Breast epithelium (tissue), 4 donors: ENCODE measurements around the gene NCBP2. TPM values are rescaled to one million over a fixed set of nuclear protein-coding genes. Genes with fewer than 3 reads are reported as not detected.
"Not testable (repeated sequence)": the region's sequence is repeated elsewhere in the genome, so short reads cannot be mapped to it uniquely, and the experiment has no call there.

Source experiments
- DNase-seq, 2 donors: peaks; one replicate each; pipeline ENCODE4 v3.0.0-alpha.2; 2019; ENCODE audit warnings: low spot score in 2 of 2
- H3K27ac ChIP-seq, 2 donors: fragments of 200-600 bp; sonication (generic) in 1 of 2; one replicate each; pipeline ENCODE4 v1.5.1; 2016 to 2019; ENCODE audit warnings: mild to moderate bottlenecking in 1 of 2
- H3K27me3 ChIP-seq, 2 donors: fragments of 200-600 bp; sonication (generic) in 1 of 2; one replicate each; pipeline versions ENCODE4 v1.5.1 to v1.6.0; 2017 to 2019; ENCODE audit warnings: control low read depth in 1 of 2, mild to moderate bottlenecking in 1 of 2
- H3K36me3 ChIP-seq: fragments of 200-600 bp; one replicate; pipeline ENCODE4 v1.5.1; 2019
- H3K4me1 ChIP-seq, 2 donors: fragments of 200-600 bp; sonication (generic); one replicate each; pipeline ENCODE4 v1.5.1; 2016 to 2019; ENCODE audit warnings: control low read depth in 1 of 2
- H3K4me3 ChIP-seq, 3 donors: fragments of 200-600 bp; sonication (generic); 1 replicate in 2 of 3; 2 replicates in 1 of 3; pipeline ENCODE4 v1.5.1; 2016 to 2019; ENCODE audit warnings: mild to moderate bottlenecking in 3 of 3, moderate library complexity in 2 of 3
- H3K9me3 ChIP-seq, 2 donors: fragments of 200-600 bp; sonication (generic) in 1 of 2; one replicate each; pipeline ENCODE4 v1.5.1; 2016 to 2019; ENCODE audit warnings: control low read depth in 1 of 2
- POLR2A ChIP-seq: fragments of 450-650 bp; IDR thresholded peaks from one replicate; pipeline ENCODE4 v1.6.1; 2016; ENCODE audit warnings: antibody characterized with exemption, mild to moderate bottlenecking, moderate library complexity
- POLR2AphosphoS5 ChIP-seq, 3 donors: sonication (generic); formaldehyde crosslinking; IDR thresholded peaks; one replicate each; pipeline ENCODE4 v1.6.1; 2017; ENCODE audit warnings: antibody characterized with exemption in 3 of 3
- intact Hi-C: fragments of 100-400 bp; cut with DNase I; formaldehyde crosslinking; loops from one replicate; pipeline ENCODE4 v1.15.1; 2023; ENCODE audit warnings: low total_unique reads
- total RNA-seq, 3 donors: library from RNA; depleted of rRNA; stranded (reverse); fragments of >200 nt; gene quantifications; one replicate each; pipeline ENCODE4 v1.1.0, GENCODE V29; 2016
- TF ChIP-seq, protein P1 (sequence below), 3 donors: fragments of 450-650 bp; IDR thresholded peaks; one replicate each; pipeline ENCODE4 v1.5.1; 2016 to 2017; ENCODE audit warnings: antibody characterized with exemption in 3 of 3, mild to moderate bottlenecking in 3 of 3, moderate library complexity in 3 of 3

NCBP2 gene
- total RNA-seq, 3 donors from 2014 or later: 40.8 to 44.9 (median 42.6) TPM

DNA sequence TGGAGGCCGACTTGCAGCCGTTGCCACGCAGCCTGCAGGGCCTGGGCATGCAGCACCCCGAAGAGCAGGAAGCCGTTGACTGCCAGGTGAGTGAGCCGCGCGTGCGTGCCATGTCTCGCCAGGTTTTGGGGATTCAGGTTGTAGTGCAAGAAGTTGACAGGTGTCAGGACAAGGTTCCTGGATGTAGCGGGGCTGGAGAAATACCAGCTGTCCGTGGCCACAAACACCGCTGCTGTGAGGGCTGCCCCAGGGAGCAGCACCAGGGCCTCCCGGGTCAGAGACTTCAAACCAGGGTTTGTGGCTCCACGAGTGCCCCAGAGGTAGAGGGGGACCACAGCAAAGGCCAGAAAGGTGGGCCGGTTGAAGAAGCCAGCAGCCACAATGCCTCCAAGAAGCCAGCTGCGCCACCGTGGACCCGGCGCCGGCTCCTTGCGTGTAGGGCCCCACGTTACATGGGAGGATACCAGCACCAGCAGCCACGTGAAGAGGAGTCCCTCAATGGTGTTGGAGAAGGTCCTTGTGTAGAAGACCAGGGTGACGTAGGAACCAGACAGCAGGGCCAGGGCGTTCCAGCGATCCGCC lies 5.6 kb upstream of the NCBP2 start:
- H3K36me3 ChIP-seq: no peaks in the 10 kb centered on the region
- H3K4me1 ChIP-seq: peaks cover 4 to 10% of the 10 kb centered on the region in 2 donors
- DNase-seq: no peak
- no peak overlapping the region for H3K4me3 ChIP-seq
- TF ChIP-seq, protein P1, sequence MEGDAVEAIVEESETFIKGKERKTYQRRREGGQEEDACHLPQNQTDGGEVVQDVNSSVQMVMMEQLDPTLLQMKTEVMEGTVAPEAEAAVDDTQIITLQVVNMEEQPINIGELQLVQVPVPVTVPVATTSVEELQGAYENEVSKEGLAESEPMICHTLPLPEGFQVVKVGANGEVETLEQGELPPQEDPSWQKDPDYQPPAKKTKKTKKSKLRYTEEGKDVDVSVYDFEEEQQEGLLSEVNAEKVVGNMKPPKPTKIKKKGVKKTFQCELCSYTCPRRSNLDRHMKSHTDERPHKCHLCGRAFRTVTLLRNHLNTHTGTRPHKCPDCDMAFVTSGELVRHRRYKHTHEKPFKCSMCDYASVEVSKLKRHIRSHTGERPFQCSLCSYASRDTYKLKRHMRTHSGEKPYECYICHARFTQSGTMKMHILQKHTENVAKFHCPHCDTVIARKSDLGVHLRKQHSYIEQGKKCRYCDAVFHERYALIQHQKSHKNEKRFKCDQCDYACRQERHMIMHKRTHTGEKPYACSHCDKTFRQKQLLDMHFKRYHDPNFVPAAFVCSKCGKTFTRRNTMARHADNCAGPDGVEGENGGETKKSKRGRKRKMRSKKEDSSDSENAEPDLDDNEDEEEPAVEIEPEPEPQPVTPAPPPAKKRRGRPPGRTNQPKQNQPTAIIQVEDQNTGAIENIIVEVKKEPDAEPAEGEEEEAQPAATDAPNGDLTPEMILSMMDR (IDR thresholded peaks at IDR 0.05): no peak
- TF ChIP-seq POLR2AphosphoS5 (IDR thresholded peaks at IDR 0.05): no peak
- TF ChIP-seq POLR2A: no peak
- no peaks in the 10 kb centered on the region for H3K27me3 ChIP-seq
- H3K9me3 ChIP-seq: no peaks in the 10 kb centered on the region
- H3K27ac ChIP-seq: no peak overlapping the region
- intact Hi-C loops: no loop called here

DNA sequence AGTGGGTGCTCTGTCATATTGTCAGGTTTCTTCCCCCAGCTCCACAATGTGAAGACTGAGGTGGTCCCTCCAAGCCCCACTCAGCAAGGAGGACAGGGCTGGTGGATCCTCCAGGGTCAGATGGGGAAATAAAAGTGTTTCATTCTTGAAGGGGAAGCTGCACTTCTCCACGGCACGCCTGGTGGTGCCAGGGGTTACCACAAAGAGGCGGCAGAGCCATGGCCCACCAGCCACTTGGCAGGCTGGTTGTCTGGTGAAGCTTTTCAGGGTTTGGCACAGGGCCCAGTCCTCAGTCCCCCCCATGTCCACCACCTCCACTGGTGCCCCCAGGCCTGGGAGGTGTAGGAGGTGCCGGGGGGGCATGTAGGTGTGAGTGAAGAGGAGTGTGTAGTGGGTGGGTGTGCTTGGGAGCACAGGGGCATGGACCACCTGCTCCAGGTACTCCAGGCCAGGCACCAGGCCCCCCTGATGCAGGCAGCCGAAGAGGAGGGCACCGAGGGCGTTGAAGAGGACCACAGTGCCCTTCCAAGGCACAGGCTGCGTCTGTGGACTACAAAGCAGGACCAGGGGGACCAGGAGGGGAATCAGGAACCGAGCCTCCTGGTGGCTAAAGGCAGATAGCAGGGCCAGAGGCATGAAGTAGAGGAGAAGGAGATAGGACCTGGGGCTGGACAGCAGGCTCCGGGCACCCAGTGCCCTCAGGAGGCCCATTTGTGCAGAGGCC lies 5.0 kb upstream of the NCBP2 start:
- H3K27ac ChIP-seq: no peak overlapping the region
- no peaks in the 10 kb centered on the region for H3K27me3 ChIP-seq
- peaks cover 4 to 10% of the 10 kb centered on the region in 2 donors for H3K4me1 ChIP-seq
- no peak overlapping the region for H3K4me3 ChIP-seq
- H3K9me3 ChIP-seq: no peaks in the 10 kb centered on the region
- intact Hi-C loops: no loop called here
- H3K36me3 ChIP-seq: no peaks in the 10 kb centered on the region
- DNase-seq: no peak
- TF ChIP-seq POLR2AphosphoS5 (IDR thresholded peaks at IDR 0.05) (no peak), POLR2A (no peak)
- TF ChIP-seq, protein P1 (IDR thresholded peaks at IDR 0.05): no peak

DNA sequence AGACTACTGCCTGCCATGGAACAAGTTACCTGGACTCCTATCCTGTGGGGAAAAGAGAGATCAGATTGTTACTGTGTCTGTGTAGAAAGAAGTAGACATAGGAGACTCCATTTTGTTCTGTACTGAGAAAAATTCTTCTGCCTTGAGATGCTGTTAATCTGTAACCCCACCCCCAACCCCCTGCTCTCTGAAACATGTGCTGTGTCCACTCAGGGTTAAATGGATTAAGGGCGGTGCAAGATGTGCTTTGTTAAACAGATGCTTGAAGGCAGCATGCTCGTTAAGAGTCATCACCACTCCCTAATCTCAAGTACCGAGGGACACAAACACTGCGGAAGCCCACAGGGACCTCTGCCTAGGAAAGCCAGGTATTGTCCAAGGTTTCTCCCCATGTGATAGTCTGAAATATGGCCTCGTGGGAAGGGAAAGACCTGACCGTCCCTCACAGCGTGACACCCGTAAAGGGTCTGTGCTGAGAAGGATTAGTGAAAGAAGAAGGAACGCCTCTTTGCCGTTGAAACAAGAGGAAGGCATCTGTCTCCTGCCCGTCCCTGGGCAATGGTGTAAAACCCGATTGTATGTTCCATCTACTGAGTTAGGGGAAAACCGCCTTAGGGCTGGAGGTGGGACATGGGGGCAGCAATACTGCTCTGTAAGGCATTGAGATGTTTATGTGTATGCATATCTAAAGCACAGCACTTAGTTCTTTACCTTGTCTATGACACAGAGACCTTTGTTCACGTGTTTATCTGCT lies 1.9 kb upstream of the NCBP2 start:
- intact Hi-C loops, H3K27me3 ChIP-seq, H3K4me3 ChIP-seq, DNase-seq, H3K27ac ChIP-seq, H3K36me3 ChIP-seq, H3K9me3 ChIP-seq: not testable (repeated sequence)
- peaks cover 6 to 10% of the 10 kb centered on the region in 2 donors for H3K4me1 ChIP-seq

DNA sequence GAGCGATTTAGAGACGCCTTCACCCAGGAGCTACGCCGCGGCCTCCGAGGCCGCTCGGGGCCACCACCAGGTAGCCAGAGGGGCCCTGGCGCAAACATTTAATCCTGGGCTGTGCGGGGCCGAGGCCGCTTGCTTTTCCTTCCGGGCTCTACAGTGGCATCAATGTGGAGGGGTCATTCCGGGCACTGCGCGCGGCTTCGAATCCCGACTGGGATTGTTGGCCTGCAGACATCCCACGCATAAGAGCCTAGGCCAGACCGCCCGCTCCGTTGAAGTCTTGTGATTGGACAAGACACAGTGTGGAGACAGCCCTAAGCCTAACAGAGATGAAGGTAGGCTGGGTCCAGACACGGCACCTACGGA lies 568 bp upstream of the NCBP2 start:
- H3K9me3 ChIP-seq: no peaks in the 10 kb centered on the region
- TF ChIP-seq POLR2A: no peak
- TF ChIP-seq, protein P1 (IDR thresholded peaks at IDR 0.05): no peak
- DNase-seq: no peak
- no peaks in the 10 kb centered on the region for H3K27me3 ChIP-seq
- H3K4me3 ChIP-seq: peak overlapping the region; percentile 86 to 99 (median 99)
- no peaks in the 10 kb centered on the region for H3K36me3 ChIP-seq
- H3K4me1 ChIP-seq: peaks cover 6 to 10% of the 10 kb centered on the region in 2 donors
- H3K27ac ChIP-seq: peak overlapping the region; percentile 93 to 96
- intact Hi-C loops: no loop called here

DNA sequence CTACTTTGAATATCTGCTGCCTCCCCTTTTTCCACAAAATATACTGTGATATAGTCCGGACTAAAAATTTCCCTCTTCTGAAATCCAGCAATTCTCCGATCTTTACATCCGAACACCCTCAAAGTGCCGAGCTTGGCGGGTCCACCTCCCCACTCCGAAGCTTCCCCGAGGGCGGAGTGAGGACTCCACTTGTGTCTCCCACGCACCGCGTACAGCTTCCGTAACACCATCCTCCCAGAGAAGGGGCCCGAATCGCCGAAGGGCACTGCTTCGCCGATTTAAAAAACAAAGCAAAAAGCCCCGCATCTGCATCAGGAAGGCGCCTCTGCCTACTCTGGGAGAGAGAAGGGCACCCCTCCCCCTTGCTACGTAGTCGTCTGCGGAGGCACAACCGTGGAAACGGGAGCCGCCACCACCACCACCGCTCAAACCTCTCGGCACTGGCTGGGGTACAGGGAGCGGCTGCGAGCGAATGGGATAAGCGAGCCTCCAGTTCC lies 551 bp downstream of the NCBP2 start:
- TF ChIP-seq POLR2AphosphoS5 (IDR thresholded peaks at IDR 0.05) (no peak), POLR2A (no peak)
- TF ChIP-seq, protein P1 (IDR thresholded peaks at IDR 0.05): no peak
- Histone ChIP-seq H3K9me3 (no peaks in the 10 kb centered on the region), H3K4me1 (peaks cover 6 to 10% of the 10 kb centered on the region in 2 donors), H3K36me3 (peaks cover 3% of the 10 kb centered on the region), H3K27me3 (no peaks in the 10 kb centered on the region), H3K4me3 (peak overlapping the region; percentile 86 to 99 (median 99)), H3K27ac (peak overlapping the region; percentile 93 to 96)
- DNase-seq: peak in 1 of 2 donors; percentile 41
- intact Hi-C loops: no loop called here
